Breast epithelium (tissue), 3 donors: ENCODE results near the gene ZNF253.

Experiments
- POLR2A ChIP-seq: fragments of 450-650 bp; IDR thresholded peaks from one replicate; pipeline ENCODE4 v1.6.1; 2016; ENCODE audit warnings: antibody characterized with exemption, mild to moderate bottlenecking, moderate library complexity
- POLR2AphosphoS5 ChIP-seq, 3 donors: sonication (generic); formaldehyde crosslinking; IDR thresholded peaks; one replicate each; pipeline ENCODE4 v1.6.1; 2017; ENCODE audit warnings: antibody characterized with exemption in 3 of 3
- TF ChIP-seq, protein P1 (sequence below), 3 donors: fragments of 450-650 bp; IDR thresholded peaks; one replicate each; pipeline ENCODE4 v1.5.1; 2016 to 2017; ENCODE audit warnings: antibody characterized with exemption in 3 of 3, mild to moderate bottlenecking in 3 of 3, moderate library complexity in 3 of 3

- TF ChIP-seq POLR2A (peak; percentile 84), POLR2AphosphoS5 (IDR thresholded peaks at IDR 0.05) (peak; percentile 72 to 91 (median 90))
- TF ChIP-seq, protein P1, sequence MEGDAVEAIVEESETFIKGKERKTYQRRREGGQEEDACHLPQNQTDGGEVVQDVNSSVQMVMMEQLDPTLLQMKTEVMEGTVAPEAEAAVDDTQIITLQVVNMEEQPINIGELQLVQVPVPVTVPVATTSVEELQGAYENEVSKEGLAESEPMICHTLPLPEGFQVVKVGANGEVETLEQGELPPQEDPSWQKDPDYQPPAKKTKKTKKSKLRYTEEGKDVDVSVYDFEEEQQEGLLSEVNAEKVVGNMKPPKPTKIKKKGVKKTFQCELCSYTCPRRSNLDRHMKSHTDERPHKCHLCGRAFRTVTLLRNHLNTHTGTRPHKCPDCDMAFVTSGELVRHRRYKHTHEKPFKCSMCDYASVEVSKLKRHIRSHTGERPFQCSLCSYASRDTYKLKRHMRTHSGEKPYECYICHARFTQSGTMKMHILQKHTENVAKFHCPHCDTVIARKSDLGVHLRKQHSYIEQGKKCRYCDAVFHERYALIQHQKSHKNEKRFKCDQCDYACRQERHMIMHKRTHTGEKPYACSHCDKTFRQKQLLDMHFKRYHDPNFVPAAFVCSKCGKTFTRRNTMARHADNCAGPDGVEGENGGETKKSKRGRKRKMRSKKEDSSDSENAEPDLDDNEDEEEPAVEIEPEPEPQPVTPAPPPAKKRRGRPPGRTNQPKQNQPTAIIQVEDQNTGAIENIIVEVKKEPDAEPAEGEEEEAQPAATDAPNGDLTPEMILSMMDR (IDR thresholded peaks at IDR 0.05): no peak
These were observed at the start of gene ZNF253 for GRCh38 chr19:19865750-19866610.
